DND-41 (cell line): ENCODE results near the gene GLRA3.

ENCODE experiments used
- EZH2 ChIP-seq: IDR thresholded peaks from 3 replicates; pipeline ENCODE4 v1.6.1; 2012; ENCODE audit warnings: borderline replicate concordance, low read depth, mild to moderate bottlenecking, moderate library complexity, low read length, inconsistent platforms; ENCODE audit not compliant: severe bottlenecking
- TF ChIP-seq, protein P1 (sequence below): IDR thresholded peaks from 2 replicates; pipeline ENCODE4 v1.5.1; 2012; ENCODE audit warnings: borderline replicate concordance, low read length, moderate library complexity, mild to moderate bottlenecking; ENCODE audit not compliant: poor library complexity, severe bottlenecking; ENCODE audit errors: extremely low read depth

DNA sequence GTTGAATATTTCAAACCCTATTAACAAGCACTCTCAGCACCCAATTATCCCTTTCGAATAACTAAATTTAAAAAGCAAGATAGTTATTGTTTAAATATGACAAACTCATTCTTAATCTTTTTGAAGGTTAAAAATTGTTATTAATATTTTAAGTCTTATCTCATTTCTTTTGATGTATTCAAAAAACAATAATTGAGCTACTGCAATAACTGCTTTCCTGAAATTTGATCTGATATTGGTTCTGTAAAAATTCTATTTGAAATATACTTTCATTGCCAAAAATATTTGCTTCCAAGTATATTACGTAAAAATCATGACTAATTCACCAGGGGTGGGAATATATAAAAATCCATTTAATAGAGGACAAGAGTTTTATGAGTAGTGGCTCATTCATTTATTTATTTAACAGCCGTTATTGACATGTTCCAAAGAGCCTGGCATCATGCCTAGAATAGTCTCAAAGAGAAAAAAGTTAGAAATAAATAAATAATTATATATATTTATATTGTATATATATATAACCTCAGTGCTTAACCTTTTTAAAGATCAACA, 34.4 kb downstream of the GLRA3 start:
- no peak for TF ChIP-seq EZH2
- TF ChIP-seq, protein P1, sequence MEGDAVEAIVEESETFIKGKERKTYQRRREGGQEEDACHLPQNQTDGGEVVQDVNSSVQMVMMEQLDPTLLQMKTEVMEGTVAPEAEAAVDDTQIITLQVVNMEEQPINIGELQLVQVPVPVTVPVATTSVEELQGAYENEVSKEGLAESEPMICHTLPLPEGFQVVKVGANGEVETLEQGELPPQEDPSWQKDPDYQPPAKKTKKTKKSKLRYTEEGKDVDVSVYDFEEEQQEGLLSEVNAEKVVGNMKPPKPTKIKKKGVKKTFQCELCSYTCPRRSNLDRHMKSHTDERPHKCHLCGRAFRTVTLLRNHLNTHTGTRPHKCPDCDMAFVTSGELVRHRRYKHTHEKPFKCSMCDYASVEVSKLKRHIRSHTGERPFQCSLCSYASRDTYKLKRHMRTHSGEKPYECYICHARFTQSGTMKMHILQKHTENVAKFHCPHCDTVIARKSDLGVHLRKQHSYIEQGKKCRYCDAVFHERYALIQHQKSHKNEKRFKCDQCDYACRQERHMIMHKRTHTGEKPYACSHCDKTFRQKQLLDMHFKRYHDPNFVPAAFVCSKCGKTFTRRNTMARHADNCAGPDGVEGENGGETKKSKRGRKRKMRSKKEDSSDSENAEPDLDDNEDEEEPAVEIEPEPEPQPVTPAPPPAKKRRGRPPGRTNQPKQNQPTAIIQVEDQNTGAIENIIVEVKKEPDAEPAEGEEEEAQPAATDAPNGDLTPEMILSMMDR = no peak
